HepG2 (cell line): ENCODE results near the gene PRKCD. TPM values are rescaled to one million over a fixed set of nuclear protein-coding genes. Genes with fewer than 3 reads are reported as not detected.

ENCODE experiments used
- ATAC-seq: fragments of 200-7000 bp; cut with Tn5 transposase; 3 replicates; pipeline ENCODE4 v1.9.1; 2020; ENCODE audit warnings: mild to moderate bottlenecking, moderate library complexity
- BruUV-seq: library from RNA; stranded (reverse); fragments of 400-500 nt; replicated peaks from 2 replicates; lab custom pipeline; 2021; lab: Mats Ljungman, UMichigan
- CTCF ChIA-PET: fragments of 300-600 bp; formaldehyde crosslinking; extraction: SDS; loops from one replicate; lab custom pipeline; 2021; ENCODE audit warnings: low total read pairs, inconsistent platforms, low intra/inter-chr PET ratio; lab: Yijun Ruan, JAX
- POLR2A ChIA-PET: fragments of 350-600 bp; sonication (Branson Sonifier 250); formaldehyde crosslinking; loops from one replicate; lab custom pipeline; 2020; ENCODE audit warnings: antibody characterized with exemption, inconsistent platforms; lab: Yijun Ruan, JAX
- DNase-seq: peaks from one replicate; pipeline ENCODE4 v3.0.0-alpha.2; 2015; ENCODE audit warnings: low spot score
- FAIRE-seq: peaks from 3 replicates; lab custom pipeline; 2011; peaks lifted over from hg19 to GRCh38; lab: Jason Lieb, UNC
- H2AFZ ChIP-seq: one replicate; pipeline ENCODE4 v1.6.1; 2011; ENCODE audit warnings: low read length, inconsistent platforms
- H3K27ac ChIP-seq: fragments of 300-600 bp; 3 replicates; pipeline ENCODE4 v1.8.0; 2011; ENCODE audit warnings: mixed run types, mild to moderate bottlenecking, mixed read lengths, low read length, inconsistent platforms; ENCODE audit not compliant: insufficient read depth; ENCODE audit errors: extremely low read length
- H3K27me3 ChIP-seq, 2 experiments: fragments of 200-600 bp in 1 of 2; 2 replicates in 1 of 2; 3 replicates in 1 of 2; pipeline versions ENCODE4 v1.6.0 to v1.8.0; 2011; ENCODE audit warnings: low read length in 2 of 2, mild to moderate bottlenecking in 2 of 2, moderate library complexity in 2 of 2, inconsistent platforms in 1 of 2; ENCODE audit not compliant: insufficient read depth in 2 of 2, control insufficient read depth in 1 of 2
- H3K36me3 ChIP-seq, 2 experiments: fragments of 200-600 bp in 1 of 2; replicated peaks in 1 of 2; 2 replicates in 1 of 2; 3 replicates in 1 of 2; pipeline versions ENCODE4 v1.5.1 to v1.8.0; 2011; ENCODE audit warnings: low read length in 2 of 2, inconsistent platforms in 1 of 2; ENCODE audit not compliant: insufficient read depth in 2 of 2, control insufficient read depth in 1 of 2
- H3K4me1 ChIP-seq: 2 replicates; pipeline ENCODE4 v1.5.1; 2012; ENCODE audit warnings: low read length, inconsistent platforms; ENCODE audit not compliant: insufficient read depth
- H3K4me2 ChIP-seq: 2 replicates; pipeline ENCODE4 v1.6.0; 2011; ENCODE audit warnings: low read depth, low read length, inconsistent platforms
- H3K4me3 ChIP-seq, 3 experiments: fragments of 200-600 bp in 1 of 3; sonication (generic), shearing (Covaris generic) in 1 of 3; replicated peaks in 1 of 3; 2 replicates each; pipeline ENCODE4 v1.5.1; 2011 to 2016; ENCODE audit warnings: low read length in 3 of 3, inconsistent platforms in 2 of 3, low read depth in 2 of 3, mild to moderate bottlenecking in 2 of 3, control low read depth in 1 of 3, mixed read lengths in 1 of 3; ENCODE audit not compliant: insufficient read depth in 1 of 3
- H3K79me2 ChIP-seq: one replicate; pipeline ENCODE4 v1.6.1; 2011; ENCODE audit warnings: low read length, inconsistent platforms; ENCODE audit not compliant: insufficient read depth
- H3K9ac ChIP-seq: 2 replicates; pipeline ENCODE4 v1.6.0; 2011; ENCODE audit warnings: mild to moderate bottlenecking, low read depth, low read length, inconsistent platforms; ENCODE audit not compliant: insufficient read depth
- H3K9me3 ChIP-seq: 2 replicates; pipeline ENCODE4 v1.5.1; 2012; ENCODE audit warnings: mild to moderate bottlenecking, low read length
- H4K20me1 ChIP-seq: 2 replicates; pipeline ENCODE4 v1.6.0; 2011; ENCODE audit warnings: inconsistent platforms, mild to moderate bottlenecking, low read length, moderate library complexity; ENCODE audit not compliant: insufficient read depth
- ARID3A ChIP-seq: IDR thresholded peaks from 2 replicates; pipeline ENCODE4 v1.6.1; 2012; ENCODE audit warnings: low read depth, low read length, improper control_type of control experiment
- CENPT ChIP-seq: sonication (generic); formaldehyde crosslinking; IDR thresholded peaks from 2 replicates; pipeline ENCODE4 v1.8.0; 2022; ENCODE audit warnings: low read depth, mild to moderate bottlenecking, moderate library complexity, missing genetic modification reagents
- CHD4 ChIP-seq: fragments of 200-600 bp; sonication (generic); IDR thresholded peaks from 2 replicates; pipeline ENCODE4 v1.7.0; 2017; ENCODE audit warnings: mild to moderate bottlenecking, low read length, borderline replicate concordance
- EED ChIP-seq: sonication (generic); formaldehyde crosslinking; IDR thresholded peaks from 2 replicates; pipeline ENCODE4 v1.5.0; 2020; ENCODE audit warnings: mild to moderate bottlenecking, missing genetic modification reagents
- GATAD2A ChIP-seq: IDR thresholded peaks from 2 replicates; pipeline ENCODE4 v1.6.1; 2016
- HNF4G ChIP-seq, 2 experiments: sonication (generic) in 1 of 2; formaldehyde crosslinking in 1 of 2; IDR thresholded peaks; 2 replicates each; pipeline versions ENCODE4 v1.4.0 to v1.6.1; 2011 to 2020; ENCODE audit warnings: borderline replicate concordance in 2 of 2, low read depth in 2 of 2, mild to moderate bottlenecking in 2 of 2, low read length in 1 of 2, missing genetic modification reagents in 1 of 2, moderate library complexity in 1 of 2
- RARA ChIP-seq: IDR thresholded peaks from 2 replicates; pipeline ENCODE4 v1.6.1; 2016; ENCODE audit warnings: missing genetic modification reagents, missing compliant biosample characterization
- TCF7L2 ChIP-seq: IDR thresholded peaks from 2 replicates; pipeline ENCODE4 v1.6.1; 2011; ENCODE audit warnings: mild to moderate bottlenecking, low read depth, low read length, moderate library complexity
- XRCC5 ChIP-seq: fragments of 200-400 bp; formaldehyde crosslinking; optimal IDR thresholded peaks from 2 replicates; pipeline ENCODE3; 2017; ENCODE audit warnings: mild to moderate bottlenecking, low read length
- ZNF263 ChIP-seq: sonication (generic); formaldehyde crosslinking; IDR thresholded peaks from 2 replicates; pipeline ENCODE4 v1.4.0; 2020; ENCODE audit warnings: missing genetic modification reagents
- ZNF607 ChIP-seq: sonication (generic); formaldehyde crosslinking; IDR thresholded peaks from 2 replicates; pipeline ENCODE4 v1.5.1; 2020; ENCODE audit warnings: missing genetic modification reagents, mild to moderate bottlenecking, borderline replicate concordance
- WGBS: methylation state at CpG from one replicate; pipeline ENCODE4 v1.1.6; 2017; ENCODE audit warnings: low lambda C conversion rate; 5-methylcytosine and 5-hydroxymethylcytosine counted together
- in situ Hi-C: cut with HindIII; loops from 2 replicates; pipeline ENCODE4 v1.10.0; 2017; ENCODE audit warnings: low pct_unique_long_range_greater_than_20kb; ENCODE audit not compliant: extremely low pct_ligation_motif_present
- intact Hi-C: fragments of 100-400 bp; cut with micrococcal nuclease; formaldehyde crosslinking; loops from one replicate; pipeline ENCODE4 v1.10.0; 2022; ENCODE audit not compliant: unreplicated experiment
- polyA plus RNA-seq, 8 experiments: library from polyadenylated mRNA; depleted of rRNA in 3 of 8; stranded (reverse) in 7 of 8; unstranded in 1 of 8; fragments of >200 nt; fragmentation: Illumina TruSeq in 4 of 8; extraction: Trizol in 4 of 8; gene quantifications; 2 replicates each; pipeline versions ENCODE4 v1.2.1 to v1.2.3, GENCODE V29; 2011 to 2016; ENCODE audit warnings: low read depth in 4 of 8, missing spikeins in 1 of 8, mixed read lengths in 1 of 8; ENCODE audit not compliant: insufficient read depth in 1 of 8
- total RNA-seq, 5 experiments: library from RNA; depleted of rRNA; stranded (reverse); fragments of >200 nt; fragmentation: Illumina TruSeq; extraction: Trizol; gene quantifications; 2 replicates each; pipeline ENCODE4 v1.2.3, GENCODE V29; 2016; ENCODE audit warnings: low read depth in 1 of 5
- TF ChIP-seq, protein P1 (sequence below): sonication (generic); formaldehyde crosslinking; IDR thresholded peaks from 2 replicates; pipeline ENCODE4 v1.4.0; 2020; ENCODE audit warnings: mild to moderate bottlenecking, missing genetic modification reagents

PRKCD gene
- total and polyA plus RNA-seq, 2 of the 13 experiments (the other 11 are each of a cell fraction or from before 2014, with no cell fraction given) = 1.6 to 40.7 TPM

- 34% methylated on average over 4 of the region's 4 CpGs for WGBS
- in situ Hi-C loops (no loop called here), intact Hi-C loops (no loop called here)
- no peak for DNase-seq
- H3K9me3 ChIP-seq = no peaks in the 10 kb centered on the region
- H4K20me1 ChIP-seq = no peaks in the 10 kb centered on the region
- no peak overlapping the region for H2AFZ ChIP-seq
- no peak overlapping the region for H3K4me2 ChIP-seq
- H3K27me3 ChIP-seq = peaks cover 2 to 58% of the 10 kb centered on the region in 2 experiments; a peak in 4 of 5 replicates
- H3K36me3 ChIP-seq = no peaks in the 10 kb centered on the region
- no peaks in the 10 kb centered on the region for H3K79me2 ChIP-seq
- no peak for ATAC-seq
- H3K27ac ChIP-seq = no peak overlapping the region
- TF ChIP-seq TCF7L2 (no peak), HNF4G (IDR thresholded peaks at IDR 0.05; ENCODE audit: borderline replicate concordance, low read depth, low read length) (no peak), HNF4G (CRISPR knock-in tag; IDR thresholded peaks at IDR 0.05; ENCODE audit: borderline replicate concordance, low read depth) (0 out of 2 replicates have a peak, but pooled peaks have one; percentile 12)
- no peak overlapping the region for H3K4me3 ChIP-seq
- no peak for FAIRE-seq
- H3K9ac ChIP-seq = no peak overlapping the region
- ChIA-PET CTCF (no interaction called here), POLR2A (interaction anchor here (1.0 to 2.6 kb wide), 4 partner anchors 10 to 20 kb away, joined by 3 to 31 read pairs (median 9); partner anchors contain the start of gene PRKCD)
- H3K4me1 ChIP-seq = peaks cover 65% of the 10 kb centered on the region
- BruUV-seq = no TSS peak
Observed at GRCh38 chr3:53149699-53150098, 11.3 kb upstream of the PRKCD start.

- H3K4me3 ChIP-seq = no peak overlapping the region
- no peaks in the 10 kb centered on the region for H3K9me3 ChIP-seq
- H3K4me1 ChIP-seq = peaks cover 60% of the 10 kb centered on the region
- H4K20me1 ChIP-seq = no peaks in the 10 kb centered on the region
- BruUV-seq = no TSS peak
- no peak for FAIRE-seq
- H3K27ac ChIP-seq = no peak overlapping the region
- 90% methylated on average over 4 of the region's 7 CpGs for WGBS
- CTCF ChIA-PET = no interaction called here
- no peak for DNase-seq
- in situ Hi-C loops (no loop called here), intact Hi-C loops (no loop called here)
- ATAC-seq = no peak
- no peaks in the 10 kb centered on the region for H3K79me2 ChIP-seq
- no peaks in the 10 kb centered on the region for H3K36me3 ChIP-seq
- H3K27me3 ChIP-seq = peaks cover 2 to 57% of the 10 kb centered on the region in 2 experiments; a peak in 4 of 5 replicates
- no peak overlapping the region for H2AFZ ChIP-seq
- POLR2A ChIA-PET = interaction anchor here (1.0 to 2.6 kb wide), 4 partner anchors 9 to 19 kb away, joined by 3 to 31 read pairs (median 9); partner anchors contain the start of gene PRKCD
- no peak overlapping the region for H3K9ac ChIP-seq
- peak overlapping the region; percentile 31 for H3K4me2 ChIP-seq
- TF ChIP-seq, protein P1, sequence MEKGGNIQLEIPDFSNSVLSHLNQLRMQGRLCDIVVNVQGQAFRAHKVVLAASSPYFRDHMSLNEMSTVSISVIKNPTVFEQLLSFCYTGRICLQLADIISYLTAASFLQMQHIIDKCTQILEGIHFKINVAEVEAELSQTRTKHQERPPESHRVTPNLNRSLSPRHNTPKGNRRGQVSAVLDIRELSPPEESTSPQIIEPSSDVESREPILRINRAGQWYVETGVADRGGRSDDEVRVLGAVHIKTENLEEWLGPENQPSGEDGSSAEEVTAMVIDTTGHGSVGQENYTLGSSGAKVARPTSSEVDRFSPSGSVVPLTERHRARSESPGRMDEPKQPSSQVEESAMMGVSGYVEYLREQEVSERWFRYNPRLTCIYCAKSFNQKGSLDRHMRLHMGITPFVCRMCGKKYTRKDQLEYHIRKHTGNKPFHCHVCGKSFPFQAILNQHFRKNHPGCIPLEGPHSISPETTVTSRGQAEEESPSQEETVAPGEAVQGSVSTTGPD (CRISPR knock-in tag) = no peak
- TF ChIP-seq ARID3A = no peak
- TF ChIP-seq CHD4 = no peak
- no peak for TF ChIP-seq CENPT (CRISPR knock-in tag)
- TF ChIP-seq XRCC5 = no peak
- TF ChIP-seq ZNF607 (CRISPR knock-in tag) = no peak
- peak; percentile 44; the same call in 1 of the 2 replicates for TF ChIP-seq RARA (CRISPR knock-in tag)
- no peak for TF ChIP-seq EED
- TF ChIP-seq GATAD2A (CRISPR knock-in tag) = 0 out of 2 replicates have a peak, but pooled peaks have one; percentile 22
- TF ChIP-seq ZNF263 (CRISPR knock-in tag) = peak; percentile 31; the same call in 1 of the 2 replicates
Observed at GRCh38 chr3:53150247-53151085, 10.5 kb upstream of the PRKCD start.
